ENCODE data around the gene VAV3. TPM values are rescaled to one million over a fixed set of nuclear protein-coding genes. Genes with fewer than 3 reads are reported as not detected.

VAV3 gene
- polyA plus RNA-seq, 1 of the 3 experiments (the other 2 are of a cell fraction) = not detected

DNA sequence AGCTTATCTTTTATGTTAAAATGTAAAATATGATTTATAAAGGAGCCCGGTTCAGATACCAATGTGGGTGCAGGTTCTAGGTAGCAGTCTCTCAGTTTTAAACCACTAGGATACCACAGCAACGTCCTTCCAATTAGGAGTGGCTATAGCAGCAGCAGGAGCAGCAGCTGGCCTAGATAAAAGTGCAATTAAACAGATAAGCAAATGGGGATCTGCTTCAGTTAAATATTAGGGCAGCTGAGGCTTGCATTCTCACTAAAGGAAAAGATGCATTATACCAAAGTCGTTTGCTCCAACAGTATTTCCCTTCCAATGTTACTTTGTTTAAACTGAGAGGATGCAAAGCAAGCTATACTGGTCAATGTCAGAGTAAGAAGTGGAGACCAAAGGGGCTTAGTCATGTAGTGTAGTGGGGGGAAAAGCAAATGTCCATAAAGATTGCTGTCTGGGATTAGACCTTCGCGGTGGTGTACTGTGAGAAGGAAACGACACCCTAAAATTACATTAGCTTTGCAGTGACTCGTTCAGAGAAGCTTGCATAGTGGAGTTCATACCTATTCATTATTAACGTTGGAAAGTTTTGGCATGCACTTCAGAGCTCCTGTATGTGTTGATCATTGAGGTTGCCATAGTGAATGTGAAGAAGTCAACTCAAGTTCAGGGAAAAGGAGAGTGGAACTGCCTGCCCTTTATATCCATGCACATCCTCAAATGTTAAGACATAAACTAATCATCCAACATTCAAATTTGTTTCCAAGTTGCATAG is 272.2 kb downstream of the VAV3 start (continued):
- TF ChIP-seq FOXM1 (IDR thresholded peaks at IDR 0.05; ENCODE audit: low read depth) (no peak), GABPA (IDR thresholded peaks at IDR 0.05; ENCODE audit: low read depth) (no peak), SMC3 (IDR thresholded peaks at IDR 0.05; ENCODE audit: low read depth, low read length) (no peak; the same call in 1 of the 2 replicates), EZH2phosphoT487 (IDR thresholded peaks at IDR 0.05; ENCODE audit: borderline replicate concordance, low read depth) (no peak), FOSL2 (IDR thresholded peaks at IDR 0.05; ENCODE audit: borderline replicate concordance, low read depth) (no peak), POLR2AphosphoS5 (IDR thresholded peaks at IDR 0.05; ENCODE audit: low read depth, low read length) (no peak), FOXJ3 (CRISPR knock-in tag; IDR thresholded peaks at IDR 0.05) (no peak), RFX5 (IDR thresholded peaks at IDR 0.05; ENCODE audit: low read length) (peak; percentile 51; the same call in 1 of the 2 replicates), RCOR1 (IDR thresholded peaks at IDR 0.05; ENCODE audit: low read length) (peak; percentile 90), GATA2 (CRISPR knock-in tag; IDR thresholded peaks at IDR 0.05) (peak; percentile 93), NFIC (IDR thresholded peaks at IDR 0.05; ENCODE audit: borderline replicate concordance) (no peak), ELF1 (IDR thresholded peaks at IDR 0.05) (no peak), MXI1 (IDR thresholded peaks at IDR 0.05; ENCODE audit: low read depth, low read length) (no peak), CHD2 (IDR thresholded peaks at IDR 0.05; ENCODE audit: low read length, partially characterized antibody) (peak; percentile 73)
- TF ChIP-seq, protein P1, sequence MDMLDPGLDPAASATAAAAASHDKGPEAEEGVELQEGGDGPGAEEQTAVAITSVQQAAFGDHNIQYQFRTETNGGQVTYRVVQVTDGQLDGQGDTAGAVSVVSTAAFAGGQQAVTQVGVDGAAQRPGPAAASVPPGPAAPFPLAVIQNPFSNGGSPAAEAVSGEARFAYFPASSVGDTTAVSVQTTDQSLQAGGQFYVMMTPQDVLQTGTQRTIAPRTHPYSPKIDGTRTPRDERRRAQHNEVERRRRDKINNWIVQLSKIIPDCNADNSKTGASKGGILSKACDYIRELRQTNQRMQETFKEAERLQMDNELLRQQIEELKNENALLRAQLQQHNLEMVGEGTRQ (IDR thresholded peaks at IDR 0.05; ENCODE audit: borderline replicate concordance, low read depth, low read length) = no peak

DNA sequence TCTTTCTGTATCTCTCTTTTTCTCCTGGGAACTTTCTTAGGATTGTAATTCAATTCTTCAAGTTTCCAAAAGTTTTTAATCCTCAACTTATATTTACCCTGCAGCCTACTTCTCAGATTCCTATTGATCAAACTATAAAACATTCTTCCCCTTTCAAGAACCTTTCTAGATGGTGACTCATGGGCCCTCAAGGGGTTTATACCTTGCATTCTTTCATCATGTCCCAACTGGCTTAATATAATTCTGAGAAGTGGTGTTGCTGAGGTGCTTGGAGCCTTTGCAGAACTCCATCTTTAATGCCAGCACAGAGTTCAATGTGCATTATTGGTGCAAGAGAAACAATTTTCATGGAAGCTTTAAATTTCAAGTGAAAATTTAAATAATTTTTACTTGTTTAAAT is 273.4 kb downstream of the VAV3 start:
- H4K20me1 ChIP-seq (ENCODE audit: insufficient read depth) = no peaks in the 10 kb centered on the region
- no peak overlapping the region for H3K9ac ChIP-seq
- no peaks in the 10 kb centered on the region for H3K9me2 ChIP-seq
- no peaks in the 10 kb centered on the region for H3F3A ChIP-seq (replicated peaks; ENCODE audit: insufficient read depth)
- ChIA-PET CTCF (no interaction called here), POLR2A (no interaction called here)
- H3K27me3 ChIP-seq (ENCODE audit: insufficient read depth) = no peaks in the 10 kb centered on the region
- no peaks in the 10 kb centered on the region for H3K79me2 ChIP-seq (ENCODE audit: insufficient read depth)
- H3K27ac ChIP-seq (ENCODE audit: low read depth in 2 of 2, low read length in 1 of 2) = no peak overlapping the region
- no peak overlapping the region for H2AFZ ChIP-seq (ENCODE audit: low read depth)
- H3K36me3 ChIP-seq (replicated peaks in 1 of 2; ENCODE audit: control insufficient read depth in 1 of 2, insufficient read depth in 2 of 2, low read length in 1 of 2) = no peaks in the 10 kb centered on the region
- H3K4me3 ChIP-seq (ENCODE audit: low read depth in 2 of 2, low read length in 1 of 2) = no peak overlapping the region
- H3K9me3 ChIP-seq = no peaks in the 10 kb centered on the region
- no peak overlapping the region for H3K4me2 ChIP-seq
- TF ChIP-seq RAD21 (IDR thresholded peaks at IDR 0.05; ENCODE audit: low read length) = no peak
- TF ChIP-seq, protein P1 (IDR thresholded peaks at IDR 0.05; ENCODE audit: borderline replicate concordance, low read depth, low read length) = no peak
- TF ChIP-seq, protein P2, sequence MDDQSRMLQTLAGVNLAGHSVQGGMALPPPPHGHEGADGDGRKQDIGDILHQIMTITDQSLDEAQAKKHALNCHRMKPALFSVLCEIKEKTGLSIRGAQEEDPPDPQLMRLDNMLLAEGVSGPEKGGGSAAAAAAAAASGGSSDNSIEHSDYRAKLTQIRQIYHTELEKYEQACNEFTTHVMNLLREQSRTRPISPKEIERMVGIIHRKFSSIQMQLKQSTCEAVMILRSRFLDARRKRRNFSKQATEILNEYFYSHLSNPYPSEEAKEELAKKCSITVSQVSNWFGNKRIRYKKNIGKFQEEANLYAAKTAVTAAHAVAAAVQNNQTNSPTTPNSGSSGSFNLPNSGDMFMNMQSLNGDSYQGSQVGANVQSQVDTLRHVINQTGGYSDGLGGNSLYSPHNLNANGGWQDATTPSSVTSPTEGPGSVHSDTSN (IDR thresholded peaks at IDR 0.05) = no peak
- H3K4me1 ChIP-seq (ENCODE audit: control insufficient read depth in 1 of 2, insufficient read depth in 2 of 2, low read depth in 1 of 2, low read length in 1 of 2) = peaks cover 0 to 6% of the 10 kb centered on the region in 2 experiments; a peak in 2 of 4 replicates
- DNase-seq = no peak
